Stomach (tissue), 9 donors: ENCODE results near the gene SLC6A20. TPM values are rescaled to one million over a fixed set of nuclear protein-coding genes. Genes with fewer than 3 reads are reported as not detected.
A peak's percentile ranks its signal among the peaks of the same experiment; 100 is the strongest.

Experiments used
- DNase-seq, 2 donors: peaks; one replicate each; pipeline versions ENCODE4 v3.0.0 to v3.0.0-alpha.2; 2013 to 2019
- H3K27ac ChIP-seq, 5 donors: fragments of 200-600 bp in 4 of 5; sonication (generic) in 4 of 5; one replicate each; pipeline ENCODE4 v1.5.1; 2013 to 2019; ENCODE audit warnings: mild to moderate bottlenecking in 1 of 5, moderate library complexity in 1 of 5
- H3K27me3 ChIP-seq, 3 donors: fragments of 200-600 bp; sonication (generic); one replicate each; pipeline ENCODE4 v1.5.1; 2017 to 2019; ENCODE audit warnings: mixed run types in 1 of 3
- H3K36me3 ChIP-seq, 4 donors: fragments of 200-600 bp; sonication (generic); 1 replicate in 3 of 4; 2 replicates in 1 of 4; pipeline ENCODE4 v1.5.1; 2016 to 2019
- H3K4me1 ChIP-seq, 4 donors: fragments of 200-600 bp; sonication (generic); one replicate each; pipeline ENCODE4 v1.5.1; 2016 to 2019
- H3K4me3 ChIP-seq, 4 donors: fragments of 200-600 bp; sonication (generic) in 3 of 4; one replicate each; pipeline ENCODE4 v1.5.1; 2016 to 2019; ENCODE audit warnings: mild to moderate bottlenecking in 1 of 4
- H3K9me3 ChIP-seq, 4 donors: fragments of 200-600 bp; sonication (generic); one replicate each; pipeline ENCODE4 v1.5.1; 2016 to 2019
- EP300 ChIP-seq: sonication (generic); formaldehyde crosslinking; IDR thresholded peaks from one replicate; pipeline ENCODE4 v1.6.1; 2017; ENCODE audit warnings: antibody characterized with exemption
- POLR2A ChIP-seq, 4 donors: fragments of 450-650 bp; IDR thresholded peaks; one replicate each; pipeline ENCODE4 v1.6.1; 2016; ENCODE audit warnings: antibody characterized with exemption in 4 of 4, control low read depth in 2 of 4, mild to moderate bottlenecking in 1 of 4, moderate library complexity in 1 of 4
- POLR2AphosphoS5 ChIP-seq, 3 donors: sonication (generic); formaldehyde crosslinking; IDR thresholded peaks; one replicate each; pipeline ENCODE4 v1.6.1; 2016; ENCODE audit warnings: antibody characterized with exemption in 3 of 3
- WGBS, 5 donors: extraction: QIAGEN DNeasy Blood & Tissue Kit in 3 of 5; methylation state at CpG; one replicate each; pipeline versions ENCODE4 v1.1.5 to v1.1.7; 2013 to 2018; 5-methylcytosine and 5-hydroxymethylcytosine counted together
- intact Hi-C: fragments of 100-400 bp; cut with DNase I; formaldehyde crosslinking; loops from one replicate; pipeline ENCODE4 v1.15.1; 2023; ENCODE audit warnings: low total_unique reads
- polyA plus RNA-seq, 3 donors: library from polyadenylated mRNA; stranded (reverse); fragments of 200-250 nt; gene quantifications; one replicate each; pipeline ENCODE4 v1.2.3, GENCODE V29; 2013
- total RNA-seq, 5 donors: library from RNA; depleted of rRNA; stranded (reverse); fragments of >200 nt; gene quantifications; one replicate each; pipeline versions ENCODE4 v1.1.0 to v1.2.3, GENCODE V29; 2014 to 2016
- TF ChIP-seq, protein P1 (sequence below), 7 experiments: fragments of 450-650 bp in 4 of 7; fragments of 200-600 bp in 3 of 7; sonication (generic) in 3 of 7; IDR thresholded peaks; one replicate each; pipeline ENCODE4 v1.5.1; 2016 to 2019; ENCODE audit warnings: antibody characterized with exemption in 7 of 7, control low read depth in 2 of 7, mild to moderate bottlenecking in 1 of 7
- donor health status: healthy with polysubstance abuse.
- donor health status: Bipolar disorder and iron deficiency.
- donor health status: healthy.

The SLC6A20 gene
- total and polyA plus RNA-seq, 8 donors: 0.10 to 2.6 (median 0.58) TPM; not detected in 3

DNA sequence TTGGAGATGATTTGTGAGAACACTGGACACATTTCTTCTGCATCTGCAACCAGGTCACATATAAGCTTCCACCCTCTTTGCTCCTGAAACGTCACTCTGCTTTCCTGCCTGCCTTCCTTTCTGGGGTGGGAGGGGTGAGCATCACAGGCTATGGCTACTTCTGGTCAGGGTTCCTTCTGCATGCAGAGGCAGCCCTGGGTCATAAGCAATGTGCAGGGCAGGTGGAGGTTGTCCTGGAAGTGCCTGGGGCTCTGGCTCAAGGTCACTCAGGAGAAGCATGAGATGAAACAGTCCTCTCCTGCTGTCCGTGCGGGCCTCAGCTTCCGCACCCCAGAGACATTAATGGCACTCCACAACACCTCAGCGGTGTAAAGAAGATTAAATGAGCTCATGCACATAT lies 15.1 kb downstream of the SLC6A20 start:
- peak in 1 of 2 donors; percentile 17 for DNase-seq
- TF ChIP-seq POLR2A (IDR thresholded peaks at IDR 0.05): no peak
- no peak overlapping the region for H3K4me3 ChIP-seq
- peaks cover 0 to 5% (median 0%) of the 10 kb centered on the region in 4 donors for H3K9me3 ChIP-seq
- no peaks in the 10 kb centered on the region for H3K36me3 ChIP-seq
- no peak overlapping the region for H3K27ac ChIP-seq
- H3K4me1 ChIP-seq: peaks cover 0 to 10% (median 4%) of the 10 kb centered on the region in 4 donors
- peaks cover 0 to 5% (median 0%) of the 10 kb centered on the region in 3 donors for H3K27me3 ChIP-seq
- WGBS, 5 donors: 81 to 90% (median 88%) methylated on average over 5 of the region's 5 CpGs
- intact Hi-C loops: no loop called here

DNA sequence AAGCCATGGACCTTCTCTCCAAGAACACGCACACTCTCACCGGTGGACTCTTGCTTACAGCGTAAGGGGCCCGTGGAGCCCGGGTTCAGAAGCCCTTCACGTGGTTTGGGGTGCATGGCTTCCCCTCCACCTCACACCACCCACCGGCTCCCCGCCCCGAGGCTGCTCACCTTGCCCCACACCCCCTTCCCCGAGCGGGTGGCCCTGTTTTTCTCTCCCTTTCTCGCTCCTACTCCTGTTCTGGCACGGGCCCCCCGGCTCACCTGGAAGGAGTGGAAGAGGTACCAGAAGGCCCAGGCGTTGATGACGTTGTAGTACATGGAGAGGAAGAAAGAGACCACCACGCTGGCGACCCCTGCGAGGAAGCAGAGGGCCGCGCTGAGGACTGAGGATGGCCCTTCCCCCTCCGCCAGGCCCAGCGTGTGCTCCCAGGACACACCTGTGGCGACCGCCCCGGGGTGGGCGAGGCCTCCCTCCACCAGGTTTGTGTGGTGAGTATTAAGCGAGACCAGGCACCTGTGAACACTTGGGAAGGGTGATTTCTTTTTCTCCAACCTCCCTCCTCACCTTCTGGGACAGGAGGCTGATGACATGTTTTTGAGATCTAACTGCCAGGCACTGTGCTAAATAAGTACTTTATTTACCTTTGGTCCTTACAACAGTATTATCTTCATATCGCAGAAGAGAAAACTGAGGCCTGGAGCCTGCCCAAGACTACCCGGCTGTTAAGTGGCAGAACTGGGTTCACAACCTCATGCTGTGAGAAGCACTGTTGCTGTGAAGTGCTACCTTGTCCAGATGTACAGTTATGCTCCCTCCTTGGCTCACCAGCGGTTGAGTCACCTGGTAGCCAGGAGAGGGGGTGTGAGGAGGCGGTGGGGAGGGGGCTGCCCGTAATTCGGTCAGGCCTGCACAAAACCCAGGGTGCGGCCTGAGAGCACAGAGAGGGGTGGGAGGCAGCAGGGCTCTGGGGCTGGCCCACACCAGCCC lies 16.3 kb downstream of the SLC6A20 start:
- Histone ChIP-seq H3K4me3 (no peak overlapping the region), H3K4me1 (peaks cover 0 to 10% (median 4%) of the 10 kb centered on the region in 4 donors), H3K9me3 (peaks cover 0 to 5% (median 0%) of the 10 kb centered on the region in 4 donors), H3K36me3 (no peaks in the 10 kb centered on the region), H3K27ac (no peak overlapping the region), H3K27me3 (peaks cover 0 to 7% (median 0%) of the 10 kb centered on the region in 3 donors)
- intact Hi-C loops: no loop called here
- peak in 1 of 2 donors; percentile 32 for DNase-seq
- no peak for TF ChIP-seq EP300
- no peak for TF ChIP-seq POLR2A (IDR thresholded peaks at IDR 0.05)
- TF ChIP-seq, protein P1, sequence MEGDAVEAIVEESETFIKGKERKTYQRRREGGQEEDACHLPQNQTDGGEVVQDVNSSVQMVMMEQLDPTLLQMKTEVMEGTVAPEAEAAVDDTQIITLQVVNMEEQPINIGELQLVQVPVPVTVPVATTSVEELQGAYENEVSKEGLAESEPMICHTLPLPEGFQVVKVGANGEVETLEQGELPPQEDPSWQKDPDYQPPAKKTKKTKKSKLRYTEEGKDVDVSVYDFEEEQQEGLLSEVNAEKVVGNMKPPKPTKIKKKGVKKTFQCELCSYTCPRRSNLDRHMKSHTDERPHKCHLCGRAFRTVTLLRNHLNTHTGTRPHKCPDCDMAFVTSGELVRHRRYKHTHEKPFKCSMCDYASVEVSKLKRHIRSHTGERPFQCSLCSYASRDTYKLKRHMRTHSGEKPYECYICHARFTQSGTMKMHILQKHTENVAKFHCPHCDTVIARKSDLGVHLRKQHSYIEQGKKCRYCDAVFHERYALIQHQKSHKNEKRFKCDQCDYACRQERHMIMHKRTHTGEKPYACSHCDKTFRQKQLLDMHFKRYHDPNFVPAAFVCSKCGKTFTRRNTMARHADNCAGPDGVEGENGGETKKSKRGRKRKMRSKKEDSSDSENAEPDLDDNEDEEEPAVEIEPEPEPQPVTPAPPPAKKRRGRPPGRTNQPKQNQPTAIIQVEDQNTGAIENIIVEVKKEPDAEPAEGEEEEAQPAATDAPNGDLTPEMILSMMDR (IDR thresholded peaks at IDR 0.05): no peak
- TF ChIP-seq POLR2AphosphoS5 (IDR thresholded peaks at IDR 0.05): no peak
- WGBS, 5 donors: 70 to 84% (median 78%) methylated on average over 32 to 35 of the region's 35 CpGs

DNA sequence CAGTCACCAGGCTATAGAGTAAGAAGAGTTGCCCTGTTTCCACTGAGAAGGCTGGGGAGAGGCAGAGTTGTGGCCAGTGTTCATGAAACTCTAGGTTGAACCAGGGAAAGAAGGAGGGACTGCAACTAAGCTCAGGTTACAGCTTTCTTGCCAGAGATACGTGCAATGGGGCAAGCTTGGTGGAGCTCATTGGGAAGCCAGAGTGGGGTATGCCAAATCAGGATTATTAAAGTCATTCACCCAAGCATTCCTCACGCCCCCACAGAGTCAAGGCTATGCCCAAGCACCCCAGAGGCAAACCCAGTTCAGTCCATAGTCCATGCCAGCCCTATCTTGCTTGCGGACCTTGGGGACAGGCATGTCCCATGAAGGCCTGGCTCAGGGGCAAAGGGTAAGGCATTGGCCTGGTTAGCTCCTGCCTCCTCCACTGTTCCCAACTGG lies 17.6 kb downstream of the SLC6A20 start:
- no peak for TF ChIP-seq POLR2AphosphoS5 (IDR thresholded peaks at IDR 0.05)
- TF ChIP-seq POLR2A (IDR thresholded peaks at IDR 0.05): no peak
- TF ChIP-seq, protein P1 (IDR thresholded peaks at IDR 0.05): no peak
- TF ChIP-seq EP300: no peak
- DNase-seq: peak in 1 of 2 donors; percentile 17
- H3K4me1 ChIP-seq: peaks cover 0 to 10% (median 4%) of the 10 kb centered on the region in 4 donors
- no peaks in the 10 kb centered on the region for H3K36me3 ChIP-seq
- H3K27me3 ChIP-seq: peaks cover 0 to 7% (median 0%) of the 10 kb centered on the region in 3 donors
- WGBS, 5 donors: 55 to 65% (median 63%) methylated on average over 3 of the region's 3 CpGs
- no peak overlapping the region for H3K27ac ChIP-seq
- intact Hi-C loops: no loop called here
- no peaks in the 10 kb centered on the region for H3K9me3 ChIP-seq
- no peak overlapping the region for H3K4me3 ChIP-seq

DNA sequence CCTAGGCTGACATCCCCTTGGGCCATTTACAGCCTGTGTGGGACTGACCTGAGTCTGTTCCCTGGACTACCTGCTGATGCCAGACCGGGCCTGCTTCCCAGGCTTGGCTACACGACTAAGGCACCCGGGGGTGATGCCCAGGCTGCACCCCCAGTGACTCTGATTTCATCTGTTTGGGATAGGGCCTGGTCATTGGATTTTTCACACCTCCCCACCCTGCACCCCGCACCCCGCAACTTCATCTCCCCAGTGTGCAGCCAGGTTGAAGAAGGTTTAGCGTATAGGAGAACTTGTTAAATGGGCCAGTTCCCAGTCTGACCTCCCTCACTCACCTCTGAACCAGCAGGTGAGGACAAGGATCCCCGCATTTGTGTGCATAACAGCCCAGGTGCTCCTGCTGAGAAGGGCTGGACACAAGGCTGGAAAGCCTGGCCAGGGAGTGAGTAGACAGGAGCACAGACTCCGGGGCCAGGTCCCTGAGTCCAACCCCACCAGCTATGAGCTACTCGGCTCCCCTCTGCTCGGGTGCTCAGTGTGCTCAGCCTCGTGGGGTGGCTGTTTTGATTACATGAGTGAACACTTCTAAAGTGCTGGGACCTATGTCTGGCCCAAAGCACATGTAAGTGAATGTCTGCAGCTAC lies 18.5 kb downstream of the SLC6A20 start:
- Histone ChIP-seq H3K36me3 (no peaks in the 10 kb centered on the region), H3K4me3 (no peak overlapping the region), H3K9me3 (no peaks in the 10 kb centered on the region), H3K4me1 (peaks cover 0 to 10% (median 4%) of the 10 kb centered on the region in 4 donors), H3K27ac (no peak overlapping the region), H3K27me3 (peaks cover 0 to 7% (median 0%) of the 10 kb centered on the region in 3 donors)
- peak in 1 of 2 donors; percentile 7 for DNase-seq
- intact Hi-C loops: no loop called here
- TF ChIP-seq EP300 (no peak), POLR2A (IDR thresholded peaks at IDR 0.05) (no peak), POLR2AphosphoS5 (IDR thresholded peaks at IDR 0.05) (no peak)
- TF ChIP-seq, protein P1 (IDR thresholded peaks at IDR 0.05): no peak
- 84 to 94% (median 93%) methylated on average over 8 to 11 of the region's 11 CpGs for WGBS, 5 donors
